Measurements from ENCODE around the gene CBARP. TPM values are rescaled to one million over a fixed set of nuclear protein-coding genes. Genes with fewer than 3 reads are reported as not detected.
"Not testable (repeated sequence)": the region's sequence is repeated elsewhere in the genome, so short reads cannot be mapped to it uniquely, and the experiment has no call there.

Gene CBARP
- total and polyA plus RNA-seq, 2 donors (not counting 1 experiment from before 2014, with no cell fraction given), result 0.31 to 1.5 TPM

- Histone ChIP-seq H3K4me2 (ENCODE audit: extremely low read depth, insufficient read depth, low read length) (peak within 1 kb of the TSS; percentile 99), H3K36me3 (ENCODE audit: control insufficient read depth, insufficient read depth, low read length) (peaks cover 5% of the 10 kb centered on the region), H3K4me3 (replicated peaks in 1 of 4; ENCODE audit: control extremely low read depth in 1 of 4, insufficient read depth in 1 of 4, low read depth in 3 of 4, low read length in 4 of 4) (peak within 1 kb of the TSS; percentile 76 to 89 (median 83)), H3K27me3 (ENCODE audit: control insufficient read depth, insufficient read depth, low read length) (no peaks in the 10 kb centered on the region), H3K27ac (ENCODE audit: insufficient read depth, low read length) (peak within 1 kb of the TSS; percentile 78), H3K9me3 (ENCODE audit: control insufficient read depth, insufficient read depth, low read depth, low read length) (no peaks in the 10 kb centered on the region), H3K9ac (ENCODE audit: insufficient read depth, low read length) (peak within 1 kb of the TSS; percentile 82), H2AFZ (ENCODE audit: low read length) (no peak within 1 kb of the TSS), H4K20me1 (ENCODE audit: control insufficient read depth, extremely low read depth, insufficient read depth, low read length) (no peaks in the 10 kb centered on the region), H3K79me2 (ENCODE audit: control insufficient read depth, insufficient read depth, low read length) (peaks cover 37% of the 10 kb centered on the region), H3K4me1 (ENCODE audit: control insufficient read depth, extremely low read depth, insufficient read depth, low read length) (peaks cover 14% of the 10 kb centered on the region)
- DNase-seq (ENCODE audit: low read depth in 2 of 2), result peak; percentile 96
- TF ChIP-seq EZH2 (IDR thresholded peaks at IDR 0.05; ENCODE audit: low read length, missing control alignments), result no peak
- TF ChIP-seq CTCF (conservative IDR thresholded peaks at IDR 0.05 in 1 of 2, IDR thresholded peaks at IDR 0.05 in 1 of 2; ENCODE audit: low read depth in 1 of 2, low read length in 2 of 2), result no peak
These were observed 32.4 kb downstream of the CBARP start, which contains the start of gene STK11 for GRCh38 chr19:1205114-1206099. STK11 (plus strand) TSS chr19:1205778; CDS start chr19:1206914, 1,136 bp downstream.

DNA sequence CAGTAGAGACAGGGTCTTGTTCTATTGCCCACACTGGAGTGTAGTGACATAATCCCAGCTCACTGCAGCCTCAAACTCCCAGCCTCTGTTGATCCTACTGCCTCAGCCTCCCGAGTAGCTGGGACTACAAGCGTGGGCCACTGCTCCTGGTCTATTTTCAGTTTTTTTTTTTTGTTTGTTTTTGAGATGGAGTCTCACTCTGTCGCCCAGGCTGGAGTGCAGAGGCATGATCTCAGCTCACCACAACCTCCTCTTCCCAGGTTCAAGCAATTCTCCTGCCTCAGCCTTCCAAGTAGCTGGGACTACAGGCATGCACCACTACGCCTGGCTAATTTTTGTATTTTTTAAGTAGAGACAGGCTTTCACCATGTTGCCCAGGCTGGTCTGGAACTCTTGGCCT lies 37.2 kb downstream of the CBARP start:
- H2AFZ ChIP-seq (ENCODE audit: low read length); H3K79me2 ChIP-seq (ENCODE audit: control insufficient read depth, insufficient read depth, low read length); DNase-seq (ENCODE audit: low read depth in 2 of 2); H3K4me3 ChIP-seq (replicated peaks in 1 of 4; ENCODE audit: control extremely low read depth in 1 of 4, insufficient read depth in 1 of 4, low read depth in 3 of 4, low read length in 4 of 4); H3K4me1 ChIP-seq (ENCODE audit: control insufficient read depth, extremely low read depth, insufficient read depth, low read length); H3K27ac ChIP-seq (ENCODE audit: insufficient read depth, low read length); H3K9ac ChIP-seq (ENCODE audit: insufficient read depth, low read length); H4K20me1 ChIP-seq (ENCODE audit: control insufficient read depth, extremely low read depth, insufficient read depth, low read length); H3K27me3 ChIP-seq (ENCODE audit: control insufficient read depth, insufficient read depth, low read length); H3K36me3 ChIP-seq (ENCODE audit: control insufficient read depth, insufficient read depth, low read length); H3K9me3 ChIP-seq (ENCODE audit: control insufficient read depth, insufficient read depth, low read depth, low read length); H3K4me2 ChIP-seq (ENCODE audit: extremely low read depth, insufficient read depth, low read length): not testable (repeated sequence)

GRCh38 chr19:1199531-1199930 lies 38.3 kb downstream of the CBARP start:
- peaks cover 8% of the 10 kb centered on the region for H3K4me1 ChIP-seq (ENCODE audit: control insufficient read depth, extremely low read depth, insufficient read depth, low read length)
- no peak for DNase-seq (ENCODE audit: low read depth in 2 of 2)
- H3K27ac ChIP-seq (ENCODE audit: insufficient read depth, low read length), result no peak overlapping the region
- H3K4me2 ChIP-seq (ENCODE audit: extremely low read depth, insufficient read depth, low read length), result no peak overlapping the region
- H3K36me3 ChIP-seq (ENCODE audit: control insufficient read depth, insufficient read depth, low read length), result no peaks in the 10 kb centered on the region
- no peaks in the 10 kb centered on the region for H3K27me3 ChIP-seq (ENCODE audit: control insufficient read depth, insufficient read depth, low read length)
- H3K79me2 ChIP-seq (ENCODE audit: control insufficient read depth, insufficient read depth, low read length), result no peaks in the 10 kb centered on the region
- H2AFZ ChIP-seq (ENCODE audit: low read length), result no peak overlapping the region
- H3K9ac ChIP-seq (ENCODE audit: insufficient read depth, low read length), result no peak overlapping the region
- no peak overlapping the region for H3K4me3 ChIP-seq (replicated peaks in 1 of 4; ENCODE audit: control extremely low read depth in 1 of 4, insufficient read depth in 1 of 4, low read depth in 3 of 4, low read length in 4 of 4)
- no peak for TF ChIP-seq CTCF (conservative IDR thresholded peaks at IDR 0.05 in 1 of 2, IDR thresholded peaks at IDR 0.05 in 1 of 2; ENCODE audit: low read depth in 1 of 2, low read length in 2 of 2)
- no peak for TF ChIP-seq EZH2 (IDR thresholded peaks at IDR 0.05; ENCODE audit: low read length, missing control alignments)
- no peaks in the 10 kb centered on the region for H4K20me1 ChIP-seq (ENCODE audit: control insufficient read depth, extremely low read depth, insufficient read depth, low read length)
- no peaks in the 10 kb centered on the region for H3K9me3 ChIP-seq (ENCODE audit: control insufficient read depth, insufficient read depth, low read depth, low read length)
